ENCODE results near the gene DDB1. TPM values are rescaled to one million over a fixed set of nuclear protein-coding genes. Genes with fewer than 3 reads are reported as not detected.
"Not testable (repeated sequence)": the region's sequence is repeated elsewhere in the genome, so short reads cannot be mapped to it uniquely, and the experiment has no call there.

Gene DDB1
- total RNA-seq, 1 donor, result 330 TPM

GRCh38 chr11:61256710-61257482 is 76.0 kb downstream of the DDB1 start:
- TF ChIP-seq CTCF (IDR thresholded peaks at IDR 0.05; ENCODE audit: extremely low read depth, low read depth, low read length), result no peak
- no peaks in the 10 kb centered on the region for H4K20me1 ChIP-seq (ENCODE audit: insufficient read depth, low read length)
- no peaks in the 10 kb centered on the region for H3K36me3 ChIP-seq (ENCODE audit: insufficient read depth, low read length)
- H3K4me2 ChIP-seq (ENCODE audit: insufficient read depth, low read length), result no peak overlapping the region
- no peaks in the 10 kb centered on the region for H3K9me3 ChIP-seq (ENCODE audit: low read depth, low read length)
- no peaks in the 10 kb centered on the region for H3K27me3 ChIP-seq (ENCODE audit: insufficient read depth, low read length)
- no peaks in the 10 kb centered on the region for H3K4me1 ChIP-seq (ENCODE audit: insufficient read depth, low read length)
- no peak overlapping the region for H3K4me3 ChIP-seq (ENCODE audit: insufficient read depth, low read length)
- H2AFZ ChIP-seq (ENCODE audit: low read length), result no peak overlapping the region
- no peak overlapping the region for H3K27ac ChIP-seq (ENCODE audit: low read depth, low read length)
- no peaks in the 10 kb centered on the region for H3K79me2 ChIP-seq (ENCODE audit: insufficient read depth, low read length)
- DNase-seq (ENCODE audit: insufficient read length, low spot score, missing footprints), result peak; percentile 82

- peak; percentile 97 for DNase-seq (ENCODE audit: insufficient read length, low spot score, missing footprints)
- H3K27ac ChIP-seq (ENCODE audit: low read depth, low read length), result no peak overlapping the region
- no peaks in the 10 kb centered on the region for H3K4me1 ChIP-seq (ENCODE audit: insufficient read depth, low read length)
- no peaks in the 10 kb centered on the region for H3K36me3 ChIP-seq (ENCODE audit: insufficient read depth, low read length)
- H3K79me2 ChIP-seq (ENCODE audit: insufficient read depth, low read length), result no peaks in the 10 kb centered on the region
- H3K4me2 ChIP-seq (ENCODE audit: insufficient read depth, low read length), result no peak overlapping the region
- H3K4me3 ChIP-seq (ENCODE audit: insufficient read depth, low read length), result no peak overlapping the region
- no peaks in the 10 kb centered on the region for H3K9me3 ChIP-seq (ENCODE audit: low read depth, low read length)
- no peaks in the 10 kb centered on the region for H4K20me1 ChIP-seq (ENCODE audit: insufficient read depth, low read length)
- no peak overlapping the region for H2AFZ ChIP-seq (ENCODE audit: low read length)
- peaks cover 5% of the 10 kb centered on the region for H3K27me3 ChIP-seq (ENCODE audit: insufficient read depth, low read length)
- TF ChIP-seq CTCF (IDR thresholded peaks at IDR 0.05; ENCODE audit: extremely low read depth, low read depth, low read length), result peak; percentile 87
These were observed 78.4 kb downstream of the DDB1 start for GRCh38 chr11:61254403-61255025.

- H2AFZ ChIP-seq (ENCODE audit: low read length); H3K27me3 ChIP-seq (ENCODE audit: insufficient read depth, low read length); H4K20me1 ChIP-seq (ENCODE audit: insufficient read depth, low read length); H3K4me3 ChIP-seq (ENCODE audit: insufficient read depth, low read length); DNase-seq (ENCODE audit: insufficient read length, low spot score, missing footprints); H3K4me2 ChIP-seq (ENCODE audit: insufficient read depth, low read length); H3K9me3 ChIP-seq (ENCODE audit: low read depth, low read length); H3K4me1 ChIP-seq (ENCODE audit: insufficient read depth, low read length); H3K79me2 ChIP-seq (ENCODE audit: insufficient read depth, low read length); H3K27ac ChIP-seq (ENCODE audit: low read depth, low read length); H3K36me3 ChIP-seq (ENCODE audit: insufficient read depth, low read length): not testable (repeated sequence)
These were observed 80.6 kb downstream of the DDB1 start for GRCh38 chr11:61252332-61252731.

- not testable (repeated sequence) for H3K4me1 ChIP-seq (ENCODE audit: insufficient read depth, low read length); H3K27me3 ChIP-seq (ENCODE audit: insufficient read depth, low read length); H3K4me3 ChIP-seq (ENCODE audit: insufficient read depth, low read length); H3K9me3 ChIP-seq (ENCODE audit: low read depth, low read length); H3K79me2 ChIP-seq (ENCODE audit: insufficient read depth, low read length); H2AFZ ChIP-seq (ENCODE audit: low read length); H4K20me1 ChIP-seq (ENCODE audit: insufficient read depth, low read length); DNase-seq (ENCODE audit: insufficient read length, low spot score, missing footprints); H3K4me2 ChIP-seq (ENCODE audit: insufficient read depth, low read length); H3K27ac ChIP-seq (ENCODE audit: low read depth, low read length); H3K36me3 ChIP-seq (ENCODE audit: insufficient read depth, low read length)
These were observed 81.8 kb downstream of the DDB1 start for GRCh38 chr11:61250796-61251765.

Other genes starting within 250 kb of the DDB1 start
- not detected in 2 replicates for gene CD5, start 230.6 kb downstream of the DDB1 start, total RNA-seq
- 16.8 and 19.2 TPM in 2 replicates for gene VPS37C, start 171.7 kb downstream of the DDB1 start, total RNA-seq
- gene PGA3, start 129.6 kb downstream of the DDB1 start, total RNA-seq, result not detected in 2 replicates
- gene PGA4, start 110.8 kb downstream of the DDB1 start, total RNA-seq, result not detected in 2 replicates
- gene PGA5, start 91.9 kb downstream of the DDB1 start, total RNA-seq, result not detected in 2 replicates
- gene VWCE, start 37.8 kb downstream of the DDB1 start, total RNA-seq, result 4.7 and 6.2 TPM in 2 replicates
- 21.8 and 30.0 TPM in 2 replicates for gene TKFC, start 123 bp upstream of the DDB1 start, total RNA-seq
- 149 and 151 TPM in 2 replicates for gene CYB561A3, start 28.8 kb upstream of the DDB1 start, total RNA-seq
- gene TMEM138, start 29.3 kb upstream of the DDB1 start, total RNA-seq, result 41.3 and 48.3 TPM in 2 replicates
- 5.8 and 8.3 TPM in 2 replicates for gene TMEM216, start 59.5 kb upstream of the DDB1 start, total RNA-seq
- gene CPSF7, start 96.9 kb upstream of the DDB1 start, total RNA-seq, result 29.0 and 29.2 TPM in 2 replicates
- 37.7 and 46.3 TPM in 2 replicates for gene SDHAF2, start 97.0 kb upstream of the DDB1 start, total RNA-seq
- gene LRRC10B, start 175.6 kb upstream of the DDB1 start, total RNA-seq, result under 0.01 TPM in 2 replicates
- gene SYT7, start 248.0 kb upstream of the DDB1 start, total RNA-seq, result 3.6 and 6.8 TPM in 2 replicates

Data from osteoblast (primary cell).